Measurements from ENCODE around the gene ZNF488. TPM values are rescaled to one million over a fixed set of nuclear protein-coding genes. Genes with fewer than 3 reads are reported as not detected.
A peak's percentile ranks its signal among the peaks of the same experiment; 100 is the strongest.
"Not testable (repeated sequence)": the region's sequence is repeated elsewhere in the genome, so short reads cannot be mapped to it uniquely, and the experiment has no call there.

Gene ZNF488
- under 1 TPM; 0.33 to 0.50 TPM for total RNA-seq

DNA sequence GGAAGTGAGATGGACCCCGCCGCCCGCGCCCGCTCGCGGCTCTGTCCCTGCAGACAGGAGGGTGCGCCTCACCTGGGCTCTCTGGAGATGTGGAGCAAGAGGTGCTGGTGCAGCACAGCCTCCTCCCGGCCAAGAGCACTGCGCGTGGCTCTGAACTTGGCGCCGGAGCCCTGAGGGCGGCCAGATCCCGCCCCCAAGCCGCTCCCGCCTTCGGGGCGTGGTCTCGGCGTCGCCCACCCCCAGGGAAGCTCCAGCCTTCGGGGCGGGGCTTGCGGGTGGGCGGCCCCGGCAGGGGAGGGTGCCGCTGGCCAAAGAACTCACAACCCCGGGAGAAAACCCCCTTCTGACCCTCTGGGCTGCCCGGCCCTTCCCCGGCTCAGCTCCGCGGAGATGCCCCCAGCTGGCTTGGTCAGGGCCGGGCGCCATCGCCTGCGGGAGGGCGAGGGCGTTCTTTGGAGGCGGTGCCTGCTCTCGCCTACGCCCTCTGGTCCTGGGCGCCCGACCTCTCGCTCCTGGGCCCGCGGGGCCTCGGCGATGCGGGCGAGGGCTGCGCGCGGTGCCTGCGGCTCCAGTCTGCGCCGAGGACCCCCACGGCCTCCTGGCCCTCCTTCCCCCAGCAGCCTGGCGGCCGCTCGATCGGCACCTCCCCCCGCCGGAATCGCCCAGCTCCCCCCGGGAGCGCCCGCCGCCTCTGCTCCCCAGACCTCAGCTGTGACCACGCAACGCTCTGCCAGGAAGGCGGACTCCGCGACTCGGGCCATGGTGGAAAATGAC lies at the start of gene ZNF488:
Gene ZNF488 (minus strand): TSS at position 146 of the 774 bp plus-strand sequence. CDS start 15,464 bp downstream, outside the sequence.
- Mint-ChIP-seq H3K27me3 (peaks cover 68% of the 10 kb centered on the region), H3K4me1 (peaks cover 10% of the 10 kb centered on the region), H3K36me3 (peaks cover 2% of the 10 kb centered on the region), H3K27ac (peak within 1 kb of the TSS; percentile 4), H3K9me3 (peaks cover 7% of the 10 kb centered on the region), H3K4me3 (peak within 1 kb of the TSS; percentile 85)
- peak; percentile 85 for DNase-seq

- Mint-ChIP-seq H3K9me3 (no peaks in the 10 kb centered on the region), H3K36me3 (no peaks in the 10 kb centered on the region), H3K4me1 (no peaks in the 10 kb centered on the region), H3K4me3 (no peak overlapping the region), H3K27ac (no peak overlapping the region), H3K27me3 (peaks cover 7% of the 10 kb centered on the region)
- DNase-seq = no peak
These were observed 41.8 kb upstream of the ZNF488 start for GRCh38 chr10:47425813-47426419.

DNA sequence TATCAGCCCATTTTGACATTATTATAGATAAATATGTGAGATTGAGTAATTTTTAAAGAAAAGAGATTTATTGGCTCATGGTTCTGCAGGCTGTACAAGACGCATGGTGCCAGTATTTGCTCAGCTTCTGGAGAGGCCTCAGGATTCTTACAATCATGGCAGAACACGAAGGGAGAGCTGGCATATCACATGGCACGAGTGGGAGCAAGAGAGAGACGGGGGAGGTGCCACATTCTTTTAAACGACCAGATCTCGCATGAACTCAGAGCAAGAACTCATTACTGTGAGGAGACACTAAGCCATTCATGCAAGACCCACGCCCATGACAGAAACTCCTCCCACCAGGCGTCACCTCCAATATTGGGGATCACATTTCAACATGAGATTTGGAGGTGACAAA lies 40.1 kb upstream of the ZNF488 start:
- no peak overlapping the region for H3K4me3 Mint-ChIP-seq
- H3K27ac Mint-ChIP-seq = no peak overlapping the region
- no peak for DNase-seq
- H3K36me3 Mint-ChIP-seq = no peaks in the 10 kb centered on the region
- no peaks in the 10 kb centered on the region for H3K4me1 Mint-ChIP-seq
- no peaks in the 10 kb centered on the region for H3K27me3 Mint-ChIP-seq
- no peaks in the 10 kb centered on the region for H3K9me3 Mint-ChIP-seq

GRCh38 chr10:47423476-47423875 lies 39.4 kb upstream of the ZNF488 start:
- H3K27me3 Mint-ChIP-seq = no peaks in the 10 kb centered on the region
- DNase-seq = no peak
- H3K36me3 Mint-ChIP-seq = no peaks in the 10 kb centered on the region
- H3K4me1 Mint-ChIP-seq = no peaks in the 10 kb centered on the region
- no peaks in the 10 kb centered on the region for H3K9me3 Mint-ChIP-seq
- no peak overlapping the region for H3K27ac Mint-ChIP-seq
- H3K4me3 Mint-ChIP-seq = no peak overlapping the region

DNA sequence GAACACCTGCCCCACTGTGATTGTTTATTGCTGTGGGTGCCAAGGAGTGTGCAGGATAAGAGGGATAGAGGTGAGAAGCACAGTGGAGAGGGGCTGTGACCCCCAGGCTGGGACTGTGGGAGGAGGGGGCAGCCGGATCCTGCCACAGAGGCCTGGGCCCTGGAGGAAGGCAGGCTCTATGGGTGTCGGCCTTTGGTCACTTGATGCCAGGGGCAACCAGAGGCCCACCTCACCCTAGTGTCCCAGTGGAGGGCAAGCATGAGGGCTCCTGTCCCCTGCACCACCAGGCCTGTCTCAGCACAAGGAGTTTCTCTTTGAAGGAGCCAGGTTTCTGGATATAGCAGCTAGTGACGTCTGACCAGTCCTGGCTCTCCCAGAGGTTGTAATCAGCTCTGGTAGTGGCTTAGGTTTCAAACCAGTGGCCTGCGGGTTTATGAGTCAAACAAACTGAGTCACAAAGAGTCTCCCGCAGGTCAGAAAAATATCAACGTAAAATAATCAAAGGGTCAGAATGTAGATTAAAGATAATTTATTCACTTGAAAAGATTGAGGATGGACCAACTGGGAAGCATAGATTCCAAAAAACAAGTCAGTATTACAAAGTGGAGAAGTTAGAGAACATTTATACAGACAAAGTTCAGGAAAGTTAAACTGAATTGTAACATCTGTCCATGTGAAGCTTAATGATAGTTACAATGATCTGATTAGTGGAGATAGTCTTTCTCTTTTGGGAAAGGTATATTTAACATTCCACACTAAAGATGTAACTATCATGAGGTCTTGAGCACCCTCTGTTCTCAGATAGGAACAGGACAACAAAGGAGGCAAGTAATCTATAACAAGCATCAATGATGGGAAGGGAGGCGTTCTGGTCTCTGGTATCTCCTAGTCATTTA lies 37.2 kb upstream of the ZNF488 start:
- DNase-seq = no peak
- Mint-ChIP-seq H3K4me3 (no peak overlapping the region), H3K9me3 (no peaks in the 10 kb centered on the region), H3K36me3 (no peaks in the 10 kb centered on the region), H3K27ac (no peak overlapping the region), H3K4me1 (no peaks in the 10 kb centered on the region), H3K27me3 (no peaks in the 10 kb centered on the region)

GRCh38 chr10:47420305-47421056 lies 36.4 kb upstream of the ZNF488 start:
- no peak overlapping the region for H3K4me3 Mint-ChIP-seq
- no peaks in the 10 kb centered on the region for H3K27me3 Mint-ChIP-seq
- no peak overlapping the region for H3K27ac Mint-ChIP-seq
- no peaks in the 10 kb centered on the region for H3K36me3 Mint-ChIP-seq
- DNase-seq = no peak
- H3K9me3 Mint-ChIP-seq = no peaks in the 10 kb centered on the region
- H3K4me1 Mint-ChIP-seq = no peaks in the 10 kb centered on the region

- no peaks in the 10 kb centered on the region for H3K4me1 Mint-ChIP-seq
- no peaks in the 10 kb centered on the region for H3K9me3 Mint-ChIP-seq
- no peaks in the 10 kb centered on the region for H3K36me3 Mint-ChIP-seq
- H3K4me3 Mint-ChIP-seq = no peak overlapping the region
- H3K27me3 Mint-ChIP-seq = no peaks in the 10 kb centered on the region
- DNase-seq = no peak
- no peak overlapping the region for H3K27ac Mint-ChIP-seq
These were observed 35.3 kb upstream of the ZNF488 start for GRCh38 chr10:47419421-47419820.

DNA sequence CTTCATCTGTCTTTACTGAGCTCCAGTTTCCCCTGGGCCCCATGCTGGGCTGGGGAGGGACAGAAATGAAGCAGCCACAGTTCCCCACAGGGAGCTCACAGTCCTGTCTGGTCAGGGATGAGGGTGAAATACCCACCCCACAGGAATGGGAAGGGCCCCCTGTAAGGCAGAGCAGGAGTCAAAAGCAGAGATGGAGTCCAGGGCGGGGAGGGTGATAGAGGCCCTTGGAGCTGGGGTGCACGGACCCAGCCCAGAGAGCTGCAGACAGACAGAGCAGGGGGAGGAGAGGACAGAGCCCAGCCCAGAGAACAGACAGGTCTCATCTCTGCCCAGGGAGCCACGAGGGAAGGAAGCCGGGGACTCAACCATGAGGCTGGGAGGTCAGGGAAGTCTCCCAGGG lies 34.9 kb upstream of the ZNF488 start:
- H3K9me3 Mint-ChIP-seq = no peaks in the 10 kb centered on the region
- H3K4me3 Mint-ChIP-seq = no peak overlapping the region
- H3K36me3 Mint-ChIP-seq = no peaks in the 10 kb centered on the region
- H3K4me1 Mint-ChIP-seq = no peaks in the 10 kb centered on the region
- no peak for DNase-seq
- H3K27me3 Mint-ChIP-seq = no peaks in the 10 kb centered on the region
- H3K27ac Mint-ChIP-seq = no peak overlapping the region

DNA sequence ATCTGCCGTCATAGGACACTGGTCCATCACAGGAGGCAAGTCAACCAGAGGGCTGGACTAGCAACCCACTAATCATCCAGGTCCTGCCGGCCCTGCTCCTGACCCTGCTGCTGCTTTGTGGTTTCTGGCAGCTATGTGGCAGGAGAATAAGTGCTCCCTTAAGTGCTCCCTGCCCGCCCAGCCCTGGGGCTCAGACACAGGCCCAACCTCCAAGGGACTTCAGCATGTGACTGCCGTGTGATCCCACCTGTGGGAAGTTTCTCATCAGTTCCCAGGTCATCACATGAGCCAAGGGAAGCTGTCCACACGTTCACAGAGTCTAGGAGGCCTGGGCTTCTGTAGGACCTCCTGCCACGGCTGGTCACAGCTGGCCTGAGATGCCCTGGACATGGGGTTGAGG lies 34.2 kb upstream of the ZNF488 start:
- Mint-ChIP-seq H3K27me3 (no peaks in the 10 kb centered on the region), H3K4me1 (no peaks in the 10 kb centered on the region), H3K36me3 (no peaks in the 10 kb centered on the region), H3K27ac (no peak overlapping the region), H3K4me3 (no peak overlapping the region), H3K9me3 (no peaks in the 10 kb centered on the region)
- no peak for DNase-seq

DNA sequence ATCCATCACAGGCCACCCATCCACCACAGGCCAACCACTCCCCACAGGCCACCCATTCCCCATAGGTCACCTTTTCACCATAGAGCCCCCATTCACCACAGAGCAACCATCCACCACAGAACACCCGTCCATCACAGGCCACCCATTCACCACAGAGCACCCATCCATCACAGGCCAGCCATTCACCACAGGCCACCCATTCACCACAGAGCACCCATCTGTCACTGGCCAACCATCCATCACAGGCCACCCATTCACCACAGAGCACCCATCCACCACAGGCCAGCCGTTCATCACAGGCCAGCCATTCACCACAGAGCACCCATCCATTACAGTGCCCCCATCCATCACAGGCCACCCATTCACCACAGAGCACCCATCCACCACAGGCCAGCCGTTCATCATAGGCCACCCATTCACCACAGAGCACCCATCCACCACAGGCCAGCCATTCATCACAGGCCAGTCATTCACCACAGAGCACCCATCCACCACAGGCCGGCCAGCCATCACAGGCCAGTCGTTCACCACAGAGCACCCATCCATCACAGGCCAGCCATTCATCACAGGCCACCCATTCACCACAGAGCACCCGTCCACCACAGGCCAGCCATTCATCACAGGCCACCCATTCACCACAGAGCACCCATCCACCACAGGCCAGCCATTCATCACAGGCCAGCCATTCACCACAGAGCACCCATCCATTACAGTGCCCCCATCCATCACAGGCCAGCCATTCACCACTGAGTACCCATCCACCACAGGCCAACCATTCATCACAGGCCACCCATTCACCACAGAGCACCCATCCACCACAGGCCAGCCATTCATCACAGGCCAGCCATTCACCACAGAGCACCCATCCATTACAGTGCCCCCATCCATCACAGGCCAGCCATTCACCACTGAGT lies 32.5 kb upstream of the ZNF488 start:
- H3K4me1 Mint-ChIP-seq, H3K27me3 Mint-ChIP-seq, H3K9me3 Mint-ChIP-seq, H3K36me3 Mint-ChIP-seq, H3K4me3 Mint-ChIP-seq, H3K27ac Mint-ChIP-seq, DNase-seq: not testable (repeated sequence)

- H3K9me3 Mint-ChIP-seq = no peaks in the 10 kb centered on the region
These were observed 31.6 kb upstream of the ZNF488 start for GRCh38 chr10:47415520-47416304.

GRCh38 chr10:47414752-47415519 lies 30.8 kb upstream of the ZNF488 start:
- no peak for DNase-seq
- no peak overlapping the region for H3K27ac Mint-ChIP-seq
- no peak overlapping the region for H3K4me3 Mint-ChIP-seq
- no peaks in the 10 kb centered on the region for H3K9me3 Mint-ChIP-seq
- no peaks in the 10 kb centered on the region for H3K36me3 Mint-ChIP-seq
- no peaks in the 10 kb centered on the region for H3K4me1 Mint-ChIP-seq
- no peaks in the 10 kb centered on the region for H3K27me3 Mint-ChIP-seq

More at GRCh38 chr10:47415520-47416304, 31.6 kb upstream of the ZNF488 start:
- no peak for DNase-seq
- no peak overlapping the region for H3K27ac Mint-ChIP-seq
- no peaks in the 10 kb centered on the region for H3K4me1 Mint-ChIP-seq
- no peak overlapping the region for H3K4me3 Mint-ChIP-seq
- H3K27me3 Mint-ChIP-seq = no peaks in the 10 kb centered on the region
- H3K36me3 Mint-ChIP-seq = no peaks in the 10 kb centered on the region

DNA sequence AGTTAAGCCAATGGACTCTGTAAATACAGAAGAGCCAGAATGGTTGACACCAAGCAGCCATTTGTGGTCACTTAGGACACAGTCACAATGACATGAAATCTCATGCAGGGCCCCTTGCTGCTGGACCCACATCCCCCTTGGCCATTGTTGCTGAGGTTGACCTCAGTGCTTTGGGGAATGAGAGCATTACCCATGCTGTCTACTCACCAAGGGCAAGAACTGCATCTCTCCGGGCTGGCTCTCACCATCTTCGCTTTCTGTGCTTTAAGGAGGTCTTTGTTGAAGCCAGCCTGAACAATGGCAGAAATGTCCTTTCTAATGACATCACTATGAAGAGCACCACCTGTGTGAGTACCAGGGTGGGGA lies 30.1 kb upstream of the ZNF488 start:
- Mint-ChIP-seq H3K27ac (no peak overlapping the region), H3K27me3 (no peaks in the 10 kb centered on the region), H3K4me3 (no peak overlapping the region), H3K9me3 (no peaks in the 10 kb centered on the region), H3K36me3 (no peaks in the 10 kb centered on the region), H3K4me1 (no peaks in the 10 kb centered on the region)
- DNase-seq = no peak
